GDM1 (cell line): ENCODE measurements around the gene MEAF6.
A peak's percentile ranks its signal among the peaks of the same experiment; 100 is the strongest.

Source experiments
- DNase-seq: peaks from one replicate; lab custom pipeline; 2025; lab: John Stamatoyannopoulos, UW

Gene MEAF6

GRCh38 chr1:37473431-37474045, 41.0 kb downstream of the MEAF6 start:
- no peak for DNase-seq

GRCh38 chr1:37472994-37473393, 41.6 kb downstream of the MEAF6 start:
- DNase-seq = no peak

GRCh38 chr1:37472281-37472680, 42.3 kb downstream of the MEAF6 start:
- no peak for DNase-seq

GRCh38 chr1:37471345-37472231, 43.0 kb downstream of the MEAF6 start:
- peak; percentile 62 for DNase-seq

- no peak for DNase-seq
These were observed 45.2 kb downstream of the MEAF6 start for GRCh38 chr1:37469386-37469785.

- no peak for DNase-seq
These were observed 46.5 kb downstream of the MEAF6 start for GRCh38 chr1:37468037-37468436.

GRCh38 chr1:37465593-37466517, 48.7 kb downstream of the MEAF6 start:
- DNase-seq = no peak

GRCh38 chr1:37464443-37464842, 50.1 kb downstream of the MEAF6 start:
- no peak for DNase-seq

GRCh38 chr1:37461698-37462436, 52.7 kb downstream of the MEAF6 start:
- DNase-seq = no peak

GRCh38 chr1:37458551-37458950, 56.0 kb downstream of the MEAF6 start:
- no peak for DNase-seq

- DNase-seq = no peak
These were observed 58.0 kb downstream of the MEAF6 start for GRCh38 chr1:37456614-37457013.

- DNase-seq = no peak
These were observed 59.0 kb downstream of the MEAF6 start for GRCh38 chr1:37455516-37455915.

- DNase-seq = no peak
These were observed 60.9 kb downstream of the MEAF6 start for GRCh38 chr1:37453647-37454046.

GRCh38 chr1:37452416-37452815, 62.1 kb downstream of the MEAF6 start:
- no peak for DNase-seq

GRCh38 chr1:37449936-37450335, 64.6 kb downstream of the MEAF6 start:
- DNase-seq = peak; percentile 67

GRCh38 chr1:37448691-37449417, 65.7 kb downstream of the MEAF6 start:
- DNase-seq = no peak

- DNase-seq = no peak
These were observed 66.4 kb downstream of the MEAF6 start for GRCh38 chr1:37448185-37448584.

- no peak for DNase-seq
These were observed 67.7 kb downstream of the MEAF6 start for GRCh38 chr1:37446874-37447273.

GRCh38 chr1:37442644-37443043, 71.9 kb downstream of the MEAF6 start:
- no peak for DNase-seq
